ENCODE results near the gene BBS1. TPM values are rescaled to one million over a fixed set of nuclear protein-coding genes. Genes with fewer than 3 reads are reported as not detected.

Gene BBS1
- polyA plus RNA-seq, 2 of the 4 experiments (the other 2 are of a cell fraction) = 12.5 TPM

GRCh38 chr11:66524304-66525040, 14.0 kb downstream of the BBS1 start:
- TF ChIP-seq PHF8 (IDR thresholded peaks at IDR 0.05; ENCODE audit: borderline replicate concordance, low read depth) (no peak), HMGXB4 (CRISPR knock-in tag; IDR thresholded peaks at IDR 0.05; ENCODE audit: borderline replicate concordance) (no peak), POLR2AphosphoS2 (conservative IDR thresholded peaks at IDR 0.05; ENCODE audit: low read length) (no peak), HOXB13 (CRISPR knock-in tag; IDR thresholded peaks at IDR 0.05; ENCODE audit: low read depth) (no peak), CEBPB (IDR thresholded peaks at IDR 0.05) (no peak), ZFP36 (IDR thresholded peaks at IDR 0.05; ENCODE audit: borderline replicate concordance, partially characterized antibody) (no peak), NFE2L2 (conservative IDR thresholded peaks at IDR 0.05; ENCODE audit: low read length) (no peak), NPAS2 (CRISPR knock-in tag; IDR thresholded peaks at IDR 0.05; ENCODE audit: borderline replicate concordance) (no peak), MAFK (IDR thresholded peaks at IDR 0.05; ENCODE audit: partially characterized antibody) (no peak), SMC3 (IDR thresholded peaks at IDR 0.05) (no peak), SREBF2 (IDR thresholded peaks at IDR 0.05) (no peak), ATOH8 (CRISPR knock-in tag; IDR thresholded peaks at IDR 0.05; ENCODE audit: low read depth) (no peak), RNF2 (IDR thresholded peaks at IDR 0.05; ENCODE audit: borderline replicate concordance, low read depth) (no peak), CBX8 (IDR thresholded peaks at IDR 0.05) (no peak), FOXS1 (CRISPR knock-in tag; IDR thresholded peaks at IDR 0.05) (no peak), RCOR1 (IDR thresholded peaks at IDR 0.05; ENCODE audit: low read depth, low read length) (no peak)
- TF ChIP-seq, protein P1, sequence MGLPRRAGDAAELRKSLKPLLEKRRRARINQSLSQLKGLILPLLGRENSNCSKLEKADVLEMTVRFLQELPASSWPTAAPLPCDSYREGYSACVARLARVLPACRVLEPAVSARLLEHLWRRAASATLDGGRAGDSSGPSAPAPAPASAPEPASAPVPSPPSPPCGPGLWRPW (IDR thresholded peaks at IDR 0.05) = no peak
- TF ChIP-seq, protein P2, sequence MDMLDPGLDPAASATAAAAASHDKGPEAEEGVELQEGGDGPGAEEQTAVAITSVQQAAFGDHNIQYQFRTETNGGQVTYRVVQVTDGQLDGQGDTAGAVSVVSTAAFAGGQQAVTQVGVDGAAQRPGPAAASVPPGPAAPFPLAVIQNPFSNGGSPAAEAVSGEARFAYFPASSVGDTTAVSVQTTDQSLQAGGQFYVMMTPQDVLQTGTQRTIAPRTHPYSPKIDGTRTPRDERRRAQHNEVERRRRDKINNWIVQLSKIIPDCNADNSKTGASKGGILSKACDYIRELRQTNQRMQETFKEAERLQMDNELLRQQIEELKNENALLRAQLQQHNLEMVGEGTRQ (IDR thresholded peaks at IDR 0.05) = no peak
- no peaks in the 10 kb centered on the region for H3K9me3 ChIP-seq
- CTCF ChIA-PET = interaction anchor here (0.7 kb wide), 1 partner anchor 8 kb away, joined by 3 read pairs; no protein-coding TSS in a partner anchor
- WGBS (ENCODE audit: missing lambda C conversion rate) = 89% methylated on average over 10 of the region's 10 CpGs
- POLR2A ChIA-PET = no interaction called here
- FAIRE-seq (no peak), ATAC-seq (no peak), DNase-seq (ENCODE audit: low read depth in 1 of 2, low spot score in 1 of 2) (no peak)
- no peaks in the 10 kb centered on the region for H3K4me1 ChIP-seq
- H3K4me2 ChIP-seq = no peak overlapping the region
- no peak overlapping the region for H3K4me3 ChIP-seq
- H3K27ac ChIP-seq = no peak overlapping the region

DNA sequence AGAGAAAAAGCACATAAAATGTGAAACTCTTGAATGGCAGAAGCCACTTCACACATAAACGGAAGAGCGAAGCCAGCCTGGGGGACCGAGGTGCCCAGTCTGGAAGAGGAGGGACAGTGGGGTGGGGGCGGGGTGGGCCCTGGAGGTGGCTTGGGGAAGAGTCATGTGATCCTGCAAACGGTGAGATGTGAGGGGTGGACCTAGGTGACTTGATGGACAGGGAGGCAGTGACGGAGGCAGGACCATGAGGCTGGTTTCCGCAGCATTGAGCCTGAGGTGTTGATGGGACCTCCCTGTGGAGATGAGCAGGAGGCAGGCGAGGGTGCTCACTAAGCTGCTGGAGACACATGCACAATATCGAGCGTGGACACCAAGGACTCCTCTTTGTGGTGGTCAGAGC, 18.6 kb downstream of the BBS1 start:
- no peak overlapping the region for H3K4me3 ChIP-seq
- ChIA-PET POLR2A (no interaction called here), CTCF (interaction anchor here (1.4 kb wide), 1 partner anchor 14 kb away, joined by 4 read pairs; no protein-coding TSS in a partner anchor)
- H3K27ac ChIP-seq = no peak overlapping the region
- no peak; a peak in 1 of 6 replicates for ATAC-seq
- FAIRE-seq = no peak
- 87% methylated on average over 9 of the region's 10 CpGs for WGBS (ENCODE audit: missing lambda C conversion rate)
- no peak overlapping the region for H3K4me2 ChIP-seq
- H3K9me3 ChIP-seq = no peaks in the 10 kb centered on the region
- TF ChIP-seq, protein P1 (IDR thresholded peaks at IDR 0.05) = no peak
- no peak for TF ChIP-seq TFCP2L1 (CRISPR knock-in tag; IDR thresholded peaks at IDR 0.05)
- TF ChIP-seq HOXA7 (CRISPR knock-in tag; IDR thresholded peaks at IDR 0.05) = no peak
- TF ChIP-seq ELK1 (IDR thresholded peaks at IDR 0.05; ENCODE audit: low read depth, low read length) = no peak
- no peak for TF ChIP-seq FOXS1 (CRISPR knock-in tag; IDR thresholded peaks at IDR 0.05)
- no peak for TF ChIP-seq KDM1A (IDR thresholded peaks at IDR 0.05; ENCODE audit: low read depth)
- no peak for TF ChIP-seq MYC (IDR thresholded peaks at IDR 0.05; ENCODE audit: borderline replicate concordance, low read length)
- no peak for TF ChIP-seq FOSL2 (IDR thresholded peaks at IDR 0.05)
- TF ChIP-seq FOSL2 (CRISPR knock-in tag; IDR thresholded peaks at IDR 0.05) = no peak
- TF ChIP-seq CEBPB (IDR thresholded peaks at IDR 0.05) = no peak
- TF ChIP-seq, protein P2 (IDR thresholded peaks at IDR 0.05) = no peak
- H3K4me1 ChIP-seq = no peaks in the 10 kb centered on the region
- no peak for DNase-seq (ENCODE audit: low read depth in 1 of 2, low spot score in 1 of 2)
